IMR-90 (cell line): ENCODE measurements around the gene PLXNB1. TPM values are rescaled to one million over a fixed set of nuclear protein-coding genes. Genes with fewer than 3 reads are reported as not detected.

Experiments
- ATAC-seq: fragments of 200-7000 bp; cut with Tn5 transposase; 2 replicates; pipeline ENCODE4 v1.9.1; 2020; ENCODE audit warnings: low read depth, mild to moderate bottlenecking, moderate library complexity
- BruUV-seq: library from RNA; stranded (reverse); fragments of 400-500 nt; replicated peaks from 2 replicates; lab custom pipeline; 2021; lab: Mats Ljungman, UMichigan
- CTCF ChIA-PET: fragments of 300-600 bp; formaldehyde crosslinking; extraction: SDS; loops from one replicate; lab custom pipeline; 2021; ENCODE audit warnings: antibody characterized with exemption; lab: Yijun Ruan, JAX
- POLR2A ChIA-PET: fragments of 300-600 bp; sonication (Branson Sonifier 250); formaldehyde crosslinking; loops from one replicate; lab custom pipeline; 2022; ENCODE audit warnings: antibody characterized with exemption; ENCODE audit not compliant: unreplicated experiment; lab: Charles Lee
- DNase-seq: peaks from one replicate; pipeline ENCODE4 v3.0.0; 2013
- H2AFZ ChIP-seq: replicated peaks from 2 replicates; pipeline ENCODE3; 2013; ENCODE audit warnings: low read length, mild to moderate bottlenecking; ENCODE audit not compliant: poor library complexity
- H2AK5ac ChIP-seq: 2 replicates; pipeline ENCODE4 v1.6.1; 2013; ENCODE audit warnings: low read depth, low read length, inconsistent platforms
- H2AK9ac ChIP-seq: replicated peaks from 2 replicates; pipeline ENCODE3; 2013; ENCODE audit warnings: mild to moderate bottlenecking, low read depth, low read length, moderate library complexity; ENCODE audit not compliant: poor library complexity
- H2BK120ac ChIP-seq: 2 replicates; pipeline ENCODE4 v1.6.1; 2013; ENCODE audit warnings: low read depth, low read length, inconsistent platforms
- H2BK15ac ChIP-seq: 3 replicates; pipeline ENCODE4 v1.6.1; 2013; ENCODE audit warnings: low read depth, low read length, inconsistent platforms
- H2BK20ac ChIP-seq: 2 replicates; pipeline ENCODE4 v1.6.1; 2013; ENCODE audit warnings: low read depth, mild to moderate bottlenecking, inconsistent platforms, low read length, moderate library complexity
- H2BK5ac ChIP-seq: 2 replicates; pipeline ENCODE4 v1.6.1; 2013; ENCODE audit warnings: mild to moderate bottlenecking, low read depth, low read length, inconsistent platforms; ENCODE audit not compliant: poor library complexity, severe bottlenecking
- H3K14ac ChIP-seq: replicated peaks from 2 replicates; pipeline ENCODE4 v1.6.1; 2013; ENCODE audit warnings: low read depth, low read length, inconsistent platforms
- H3K18ac ChIP-seq: 2 replicates; pipeline ENCODE4 v1.6.1; 2013; ENCODE audit warnings: low read depth, low read length, control low read depth
- H3K23ac ChIP-seq: 2 replicates; pipeline ENCODE4 v1.6.1; 2013; ENCODE audit warnings: low read depth, low read length, inconsistent platforms
- H3K27ac ChIP-seq: 2 replicates; pipeline ENCODE4 v1.5.1; 2013; ENCODE audit warnings: mild to moderate bottlenecking, control low read depth, low read length; ENCODE audit not compliant: insufficient read depth
- H3K27me3 ChIP-seq: 2 replicates; pipeline ENCODE4 v1.6.1; 2013; ENCODE audit warnings: low read length; ENCODE audit not compliant: control insufficient read depth, insufficient read depth
- H3K36me3 ChIP-seq: 2 replicates; pipeline ENCODE4 v1.6.1; 2013; ENCODE audit warnings: low read length, mixed read lengths; ENCODE audit not compliant: control insufficient read depth, insufficient read depth
- H3K4ac ChIP-seq: 2 replicates; pipeline ENCODE4 v1.6.1; 2013; ENCODE audit warnings: low read depth, low read length, inconsistent platforms
- H3K4me1 ChIP-seq: 2 replicates; pipeline ENCODE4 v1.6.1; 2013; ENCODE audit warnings: low read length, mixed read lengths; ENCODE audit not compliant: control insufficient read depth, insufficient read depth
- H3K4me2 ChIP-seq: 2 replicates; pipeline ENCODE4 v1.6.1; 2013; ENCODE audit warnings: low read depth, mild to moderate bottlenecking, control low read depth, low read length, moderate library complexity
- H3K4me3 ChIP-seq: 2 replicates; pipeline ENCODE4 v1.5.1; 2013; ENCODE audit warnings: low read depth, mild to moderate bottlenecking, control low read depth, low read length, moderate library complexity; ENCODE audit not compliant: insufficient read depth
- H3K56ac ChIP-seq: 2 replicates; pipeline ENCODE4 v1.6.1; 2013; ENCODE audit warnings: low read length, inconsistent platforms; ENCODE audit not compliant: insufficient read depth; ENCODE audit errors: extremely low read depth
- H3K79me1 ChIP-seq, 2 experiments: 2 replicates each; pipeline ENCODE4 v1.6.1; 2013; ENCODE audit warnings: low read length in 2 of 2, inconsistent platforms in 1 of 2, low read depth in 1 of 2
- H3K9ac ChIP-seq: 2 replicates; pipeline ENCODE4 v1.6.1; 2013; ENCODE audit warnings: low read depth, low read length, control low read depth
- H3K9me1 ChIP-seq: 2 replicates; pipeline ENCODE4 v1.6.1; 2013; ENCODE audit warnings: low read length, inconsistent platforms; ENCODE audit not compliant: insufficient read depth
- H3K9me3 ChIP-seq: 2 replicates; pipeline ENCODE4 v1.6.1; 2013; ENCODE audit warnings: low read length; ENCODE audit not compliant: control insufficient read depth, insufficient read depth
- H4K20me1 ChIP-seq: 2 replicates; pipeline ENCODE4 v1.6.1; 2013; ENCODE audit warnings: low read length, inconsistent platforms; ENCODE audit not compliant: insufficient read depth
- H4K5ac ChIP-seq: 2 replicates; pipeline ENCODE4 v1.6.1; 2013; ENCODE audit warnings: mild to moderate bottlenecking, low read depth, low read length, control low read depth
- H4K8ac ChIP-seq, 2 experiments: 2 replicates each; pipeline ENCODE4 v1.6.1; 2013; ENCODE audit warnings: low read depth in 2 of 2, low read length in 2 of 2, control low read depth in 1 of 2, inconsistent platforms in 1 of 2
- H4K91ac ChIP-seq: 2 replicates; pipeline ENCODE4 v1.6.1; 2013; ENCODE audit warnings: low read depth, low read length, inconsistent platforms; ENCODE audit not compliant: insufficient read depth
- BHLHE40 ChIP-seq: fragments of 150-350 bp; IDR thresholded peaks from 2 replicates; pipeline ENCODE4 v1.6.1; 2016; ENCODE audit warnings: mild to moderate bottlenecking, low read depth, low read length
- CEBPB ChIP-seq: IDR thresholded peaks from 2 replicates; pipeline ENCODE4 v1.6.1; 2012; ENCODE audit warnings: low read depth, low read length, improper control_type of control experiment
- ELK1 ChIP-seq: fragments of 150-350 bp; IDR thresholded peaks from 2 replicates; pipeline ENCODE4 v1.6.1; 2016; ENCODE audit warnings: low read depth, mild to moderate bottlenecking, low read length, moderate library complexity, borderline replicate concordance
- FOS ChIP-seq: fragments of 150-350 bp; IDR thresholded peaks from 2 replicates; pipeline ENCODE4 v1.6.1; 2016; ENCODE audit warnings: low read depth, low read length
- MXI1 ChIP-seq: IDR thresholded peaks from 2 replicates; pipeline ENCODE4 v1.6.1; 2012; ENCODE audit warnings: low read depth, mild to moderate bottlenecking, low read length, moderate library complexity, borderline replicate concordance
- RCOR1 ChIP-seq: IDR thresholded peaks from 2 replicates; pipeline ENCODE4 v1.6.1; 2012; ENCODE audit warnings: mild to moderate bottlenecking, low read length, improper control_type of control experiment; ENCODE audit not compliant: insufficient replicate concordance
- RFX5 ChIP-seq: IDR thresholded peaks from 2 replicates; pipeline ENCODE4 v1.8.0; 2012; ENCODE audit warnings: low read depth, mild to moderate bottlenecking, low read length, moderate library complexity
- WGBS, 2 experiments: methylation state at CpG; one replicate each; pipeline versions ENCODE4 v1.1.5 to v1.1.7; 2013; ENCODE audit warnings: missing lambda C conversion rate in 2 of 2; ENCODE audit not compliant: insufficient read length in 1 of 2; ENCODE audit errors: extremely low coverage in 2 of 2; 5-methylcytosine and 5-hydroxymethylcytosine counted together
- dilution Hi-C: fragments of 300-500 bp; cut with HindIII; formaldehyde crosslinking; loops from one replicate; pipeline ENCODE4 v1.14.3; 2018; ENCODE audit warnings: low sequenced_read_pairs; ENCODE audit not compliant: unreplicated experiment
- in situ Hi-C: fragments of 300-500 bp; cut with MboI; formaldehyde crosslinking; loops from 3 replicates; pipeline ENCODE4 v1.14.3; 2019; ENCODE audit warnings: low sequenced_read_pairs, inconsistent platforms, mixed read lengths
- intact Hi-C: fragments of 100-400 bp; cut with micrococcal nuclease; formaldehyde crosslinking; loops from 2 replicates; pipeline ENCODE4 v1.10.0; 2022
- polyA plus RNA-seq, 3 experiments: library from polyadenylated mRNA; depleted of rRNA; stranded (reverse); fragments of >200 nt; gene quantifications; 2 replicates each; pipeline ENCODE4 v1.2.3, GENCODE V29; 2012; ENCODE audit warnings: low replicate concordance in 1 of 3
- total RNA-seq: library from RNA; depleted of rRNA; stranded (reverse); fragments of >200 nt; gene quantifications from 2 replicates; pipeline ENCODE4 v1.2.3, GENCODE V29; 2012

PLXNB1 gene
- total and polyA plus RNA-seq, 2 of the 4 experiments (the other 2 are of a cell fraction), result 5.2 to 25.3 TPM

GRCh38 chr3:48440590-48440958 lies 10.7 kb upstream of the PLXNB1 start:
- DNase-seq (no peak), ATAC-seq (peak; percentile 3)
- H3K27ac ChIP-seq, result peak overlapping the region; percentile 89
- H3K9me3 ChIP-seq, result no peaks in the 10 kb centered on the region
- ChIA-PET CTCF (interaction anchor here (1.1 to 2.8 kb wide), 2 partner anchors 40 to 167 kb away, joined by 5 to 15 read pairs; no protein-coding TSS in a partner anchor), POLR2A (no interaction called here)
- peak overlapping the region; percentile 97 for H2AK9ac ChIP-seq
- H3K18ac ChIP-seq, result no peak overlapping the region
- peak overlapping the region; percentile 90 for H3K4me3 ChIP-seq
- H2AFZ ChIP-seq, result peak overlapping the region; percentile 87
- peak overlapping the region; percentile 78 to 92; a peak in 3 of 4 replicates for H4K8ac ChIP-seq
- dilution Hi-C loops (no loop called here), in situ Hi-C loops (no loop called here), intact Hi-C loops (loop anchor here (10.0 kb wide), 1 partner anchor 194 kb away; the partner anchor contains the start of gene SLC26A6)
- peak overlapping the region; percentile 24 for H3K56ac ChIP-seq
- peak overlapping the region; percentile 85 for H3K14ac ChIP-seq
- no peak overlapping the region for H2BK15ac ChIP-seq
- H3K9ac ChIP-seq, result peak overlapping the region; percentile 82
- 0 out of 2 replicates have a peak, but pooled peaks cover 2% of the 10 kb centered on the region for H3K4me1 ChIP-seq
- H3K4me2 ChIP-seq, result peak overlapping the region; percentile 99
- peak overlapping the region; percentile 60 for H4K91ac ChIP-seq
- H3K27me3 ChIP-seq, result no peaks in the 10 kb centered on the region
- BruUV-seq, result no TSS peak
- WGBS, 2 experiments, result 1% methylated on average over 12 of the region's 21 CpGs; no CpG with 5 or more reads in 1 of the 2 experiments
- H2AK5ac ChIP-seq, result peak overlapping the region; percentile 84
- 0 out of 2 replicates have a peak, but pooled peaks cover 4% of the 10 kb centered on the region for H3K9me1 ChIP-seq
- H2BK5ac ChIP-seq, result peak overlapping the region; percentile 78
- no peak overlapping the region for H2BK120ac ChIP-seq
- H4K20me1 ChIP-seq, result peaks cover 6% of the 10 kb centered on the region; the same call in 1 of the 2 replicates
- TF ChIP-seq RFX5, result no peak
- TF ChIP-seq FOS, result no peak
- TF ChIP-seq ELK1, result no peak
- TF ChIP-seq MXI1, result no peak
- no peak for TF ChIP-seq BHLHE40
- TF ChIP-seq CEBPB, result no peak
- TF ChIP-seq RCOR1, result no peak
- peak overlapping the region; percentile 76 for H3K23ac ChIP-seq
- H2BK20ac ChIP-seq, result no peak overlapping the region
- H3K79me1 ChIP-seq, result peaks cover 35 to 44% of the 10 kb centered on the region in 2 experiments
- peak overlapping the region; percentile 24 for H4K5ac ChIP-seq
- peaks cover 15% of the 10 kb centered on the region for H3K36me3 ChIP-seq
- peak overlapping the region; percentile 85 for H3K4ac ChIP-seq
